Peyer's patch (tissue), 4 donors: ENCODE data around the gene IFNG-AS1.

Source experiments
- CTCF ChIP-seq, 6 experiments: fragments of 450-650 bp in 4 of 6; fragments of 200-600 bp in 2 of 6; sonication (generic) in 1 of 6; IDR thresholded peaks; one replicate each; pipeline ENCODE4 v1.5.1; 2017 to 2019; ENCODE audit warnings: antibody characterized with exemption in 6 of 6, mild to moderate bottlenecking in 3 of 6, moderate library complexity in 1 of 6
- POLR2A ChIP-seq, 2 donors: fragments of 450-650 bp; IDR thresholded peaks; one replicate each; pipeline ENCODE4 v1.5.1; 2017; ENCODE audit warnings: antibody characterized with exemption in 2 of 2, mild to moderate bottlenecking in 2 of 2, moderate library complexity in 2 of 2

- TF ChIP-seq CTCF (IDR thresholded peaks at IDR 0.05) = no peak
- no peak for TF ChIP-seq POLR2A (IDR thresholded peaks at IDR 0.05)
Measured at GRCh38 chr12:68011206-68011881, 22.1 kb downstream of the IFNG-AS1 start.
